GM20000 (cell line): ENCODE measurements around the gene AGAP9.
"Not testable (repeated sequence)": the region's sequence is repeated elsewhere in the genome, so short reads cannot be mapped to it uniquely, and the experiment has no call there.

Source experiments
- DNase-seq: peaks from one replicate; pipeline ENCODE4 v3.0.0; 2012; ENCODE audit warnings: low spot score
- TF ChIP-seq, protein P1 (sequence below): IDR thresholded peaks from 2 replicates; pipeline ENCODE4 v1.5.1; 2012; ENCODE audit warnings: mild to moderate bottlenecking, control low read depth; ENCODE audit errors: extremely low read depth, missing control alignments

The AGAP9 gene

DNA sequence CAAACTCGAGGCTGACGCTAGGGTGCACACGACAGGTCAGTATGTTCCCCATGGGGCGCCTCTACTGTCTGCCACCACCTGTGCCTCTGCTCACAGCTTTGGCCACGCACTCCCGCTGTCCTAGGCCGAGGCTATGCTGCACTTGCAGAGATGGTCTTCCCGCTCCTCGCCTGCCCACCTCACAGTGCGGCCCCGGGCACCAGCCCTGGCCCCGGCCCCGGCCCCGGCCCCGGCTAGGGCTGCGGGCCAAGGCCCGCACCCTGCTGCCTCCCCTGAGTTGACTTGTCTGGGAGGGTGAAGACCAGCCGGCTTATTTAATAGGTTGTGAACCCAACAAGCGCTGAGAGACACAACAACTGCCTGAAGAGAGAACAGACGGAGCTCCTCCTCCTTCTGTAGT is at the start of gene AGAP9:
Gene AGAP9 (minus strand): TSS at position 164 of the 400 bp plus-strand sequence. CDS start 112 bp downstream, at position 52.
- not testable (repeated sequence) for DNase-seq

DNA sequence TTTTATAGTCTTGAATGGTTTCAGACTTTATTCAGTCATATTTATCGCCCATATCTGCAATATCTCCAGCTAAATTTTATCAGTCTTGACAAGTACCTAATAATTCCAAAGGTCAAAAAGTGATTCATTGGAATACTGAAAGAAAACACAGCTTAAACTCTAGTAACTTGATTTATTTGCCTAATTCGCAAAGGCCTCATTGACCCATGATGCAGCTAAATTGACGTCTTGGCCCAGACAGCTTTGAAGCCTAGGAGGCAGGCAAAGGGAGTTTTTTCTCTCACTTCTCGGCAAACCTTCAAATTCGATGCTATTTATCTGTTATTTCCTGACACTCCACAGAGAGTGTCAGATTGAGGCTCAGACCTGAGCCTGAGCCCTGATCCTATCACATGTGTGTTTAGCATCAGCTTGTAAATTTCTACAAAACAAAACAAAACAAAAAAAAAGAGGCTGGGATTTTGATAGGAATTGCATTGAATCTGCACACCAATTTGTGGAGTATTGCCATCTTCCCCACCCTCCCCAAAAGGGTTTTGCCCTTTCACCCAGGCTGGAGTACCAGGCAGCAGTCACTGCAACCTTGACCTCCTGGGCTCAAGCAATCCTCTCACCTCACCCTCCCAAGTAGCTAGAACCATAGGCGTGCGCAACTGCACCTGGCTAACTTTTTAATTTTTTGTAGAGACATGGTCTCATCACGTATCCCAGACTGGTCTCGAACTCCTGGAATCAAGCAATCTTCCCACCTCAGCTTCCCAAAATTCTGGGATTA is 47.9 kb upstream of the AGAP9 start:
- not testable (repeated sequence) for DNase-seq

DNA sequence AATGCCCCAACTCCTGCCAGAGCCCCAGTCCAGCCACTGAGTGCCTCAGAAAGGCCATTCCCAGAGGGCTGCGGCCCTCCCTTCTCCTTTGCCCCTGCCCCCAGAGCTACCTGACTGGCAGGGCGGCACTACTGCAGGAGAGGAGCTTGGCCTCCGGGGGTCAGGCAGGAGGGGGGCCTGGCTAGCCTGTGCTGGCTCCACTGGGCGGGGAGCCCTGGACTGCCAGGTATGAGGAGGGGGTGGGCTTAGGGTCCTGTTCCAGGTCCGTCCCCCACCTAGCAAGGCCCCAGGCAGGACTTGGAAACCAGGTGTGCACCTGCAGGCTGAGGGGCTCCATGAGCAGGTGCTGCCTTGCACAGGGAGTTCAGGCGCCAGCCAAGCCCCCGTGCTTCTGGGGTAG is 43.3 kb upstream of the AGAP9 start:
- not testable (repeated sequence) for DNase-seq

DNA sequence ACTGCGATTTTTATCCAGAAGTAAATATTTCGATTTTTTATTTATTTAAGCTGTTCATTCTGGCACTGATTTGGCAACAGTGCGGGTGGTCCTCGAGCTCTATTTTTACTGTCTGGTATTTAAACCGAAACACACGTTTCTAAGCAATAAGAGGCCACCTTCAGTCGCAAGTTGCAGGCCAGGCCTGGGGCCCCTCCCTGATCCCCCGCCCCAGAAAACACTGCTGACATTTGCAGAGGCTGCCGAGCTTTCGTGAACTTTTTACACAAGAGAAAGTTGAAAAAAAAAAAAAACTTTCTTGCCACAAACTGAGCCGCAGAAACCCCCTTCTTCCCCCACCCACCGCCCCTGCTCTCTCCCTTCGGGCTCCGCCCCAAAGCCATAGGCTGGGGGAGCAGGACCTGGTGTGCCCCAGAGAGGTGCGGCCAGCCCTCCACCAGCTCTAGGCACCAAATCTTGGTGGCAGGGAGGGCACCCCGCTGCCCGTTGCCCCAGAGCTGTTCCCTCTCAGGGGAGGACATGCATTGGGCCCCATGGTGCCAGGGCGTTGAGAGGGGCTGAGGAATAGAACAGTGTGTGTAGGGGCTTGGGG is 42.8 kb upstream of the AGAP9 start:
- DNase-seq = not testable (repeated sequence)

DNA sequence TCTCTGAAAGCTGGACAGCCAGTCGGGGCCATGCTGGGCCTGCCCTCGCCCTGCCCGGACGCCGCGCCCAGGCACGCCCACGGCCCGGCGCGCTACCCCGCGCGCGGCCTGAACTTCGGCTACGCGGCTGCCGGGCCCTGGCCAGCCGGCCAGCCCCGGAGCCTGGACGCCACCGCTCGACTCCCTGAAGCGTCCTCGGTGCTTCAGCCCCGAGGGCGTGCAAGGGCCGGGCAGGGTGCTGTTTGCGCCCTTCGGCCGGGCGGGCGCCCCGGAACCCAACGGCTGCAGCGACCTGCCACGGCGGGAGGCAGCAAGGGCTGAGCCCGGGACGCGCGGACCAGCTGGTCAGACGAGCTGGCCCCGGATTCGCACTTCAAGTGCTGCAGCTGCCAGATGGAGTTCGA is 42.1 kb upstream of the AGAP9 start:
- not testable (repeated sequence) for DNase-seq

DNA sequence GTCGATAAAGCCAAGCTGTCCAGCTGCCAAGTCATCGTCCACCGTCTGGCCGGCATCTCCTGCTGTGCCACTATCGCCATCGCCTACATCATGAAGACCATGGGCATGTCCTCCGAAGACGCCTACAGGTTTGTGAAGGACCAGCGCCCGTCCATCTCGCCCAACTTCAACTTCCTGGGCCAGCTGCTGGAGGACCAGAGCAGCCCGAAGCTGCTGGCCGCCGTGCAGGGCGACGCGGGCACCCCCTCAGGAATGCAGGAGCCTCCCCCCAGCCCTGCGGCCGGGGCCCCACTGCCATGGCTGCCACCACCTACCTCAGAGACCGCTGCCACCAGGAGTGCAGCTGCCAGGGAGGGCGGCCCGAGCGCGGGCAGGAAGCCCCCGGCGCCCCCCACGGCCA is 41.5 kb upstream of the AGAP9 start:
- not testable (repeated sequence) for DNase-seq

DNA sequence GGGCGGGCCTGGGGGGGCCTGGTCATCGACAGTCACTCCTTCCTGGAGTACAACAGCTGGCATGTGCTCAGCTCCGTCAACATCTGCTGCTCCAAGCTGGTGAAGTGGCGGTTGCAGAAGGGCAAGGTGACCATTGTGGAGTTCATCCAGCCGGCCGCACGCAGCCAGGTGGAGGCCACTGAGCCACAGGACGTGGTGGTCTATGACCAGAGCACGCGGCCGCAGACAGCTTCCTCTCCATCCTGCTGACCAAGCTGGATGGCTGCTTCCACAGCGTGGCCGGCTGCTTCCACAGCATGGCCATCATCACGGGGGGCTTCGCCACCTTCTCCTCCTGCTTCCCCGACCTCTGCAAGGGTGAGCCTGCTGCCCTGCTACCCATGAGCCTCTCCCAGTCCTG is 40.9 kb upstream of the AGAP9 start:
- not testable (repeated sequence) for DNase-seq

DNA sequence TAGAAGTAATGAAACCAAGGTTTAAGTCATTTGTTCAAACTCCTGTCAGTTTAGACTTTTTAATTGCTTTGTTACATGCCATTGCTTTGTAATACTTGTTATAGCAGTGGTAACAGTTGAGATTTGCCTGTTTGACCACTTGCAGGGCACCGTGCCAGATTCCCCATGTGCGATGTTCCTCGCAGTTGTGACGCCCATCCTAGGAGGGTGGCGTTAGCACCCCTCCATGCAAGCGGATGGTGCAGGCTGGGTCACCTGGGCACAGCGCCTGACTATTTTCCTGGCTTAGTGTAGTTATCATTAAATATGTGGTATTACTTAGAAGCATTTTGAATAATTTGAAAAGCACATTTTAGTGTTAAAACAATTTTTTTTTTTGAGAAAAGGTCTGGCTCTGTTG is 37.0 kb upstream of the AGAP9 start:
- DNase-seq = not testable (repeated sequence)

DNA sequence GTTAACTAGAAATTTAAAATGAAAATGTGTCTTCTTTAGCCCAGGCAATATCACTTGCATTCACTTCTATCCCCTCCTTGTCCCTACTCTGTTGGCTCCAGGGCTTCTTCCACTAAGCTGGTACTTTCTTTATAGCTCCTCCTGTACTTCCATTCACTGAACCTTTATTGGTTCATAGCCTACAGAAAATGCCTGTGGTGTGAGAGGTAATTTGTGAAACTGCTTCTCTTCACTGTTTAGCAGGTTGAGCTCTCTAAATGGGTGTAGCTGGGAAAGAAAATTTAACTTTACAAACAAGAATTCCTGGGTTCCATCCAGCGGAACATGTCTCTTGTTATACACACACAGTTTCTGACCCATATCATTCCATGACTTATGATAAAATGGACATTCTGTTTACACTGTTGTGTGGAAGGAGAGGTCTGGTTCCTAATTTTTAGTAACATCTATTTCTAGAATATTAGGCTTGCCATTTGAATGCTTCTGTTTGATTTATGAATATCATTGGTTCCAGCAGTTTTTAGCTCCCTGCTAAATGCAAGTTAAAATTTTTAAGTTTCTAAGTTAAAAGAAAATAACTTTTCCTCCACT is 36.4 kb upstream of the AGAP9 start:
- DNase-seq = not testable (repeated sequence)

DNA sequence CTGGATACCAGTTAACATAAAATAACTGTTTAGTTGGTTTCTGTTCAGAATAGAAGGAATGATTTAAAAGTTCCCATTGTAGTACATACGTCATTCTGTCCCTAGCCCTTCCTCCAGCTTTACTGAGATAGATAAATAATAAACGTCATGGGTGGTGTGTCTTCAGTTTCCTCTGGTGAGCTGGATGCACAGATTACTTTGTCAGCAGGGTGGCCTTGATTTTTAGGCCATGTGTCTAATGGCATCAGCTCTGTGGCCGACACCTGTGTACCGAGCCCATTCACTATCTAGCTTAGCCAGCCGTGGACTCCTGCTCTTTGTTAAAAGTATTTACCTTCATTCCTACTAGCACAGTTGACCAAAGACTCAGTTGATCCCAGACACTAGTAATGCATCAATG is 34.7 kb upstream of the AGAP9 start:
- not testable (repeated sequence) for DNase-seq

DNA sequence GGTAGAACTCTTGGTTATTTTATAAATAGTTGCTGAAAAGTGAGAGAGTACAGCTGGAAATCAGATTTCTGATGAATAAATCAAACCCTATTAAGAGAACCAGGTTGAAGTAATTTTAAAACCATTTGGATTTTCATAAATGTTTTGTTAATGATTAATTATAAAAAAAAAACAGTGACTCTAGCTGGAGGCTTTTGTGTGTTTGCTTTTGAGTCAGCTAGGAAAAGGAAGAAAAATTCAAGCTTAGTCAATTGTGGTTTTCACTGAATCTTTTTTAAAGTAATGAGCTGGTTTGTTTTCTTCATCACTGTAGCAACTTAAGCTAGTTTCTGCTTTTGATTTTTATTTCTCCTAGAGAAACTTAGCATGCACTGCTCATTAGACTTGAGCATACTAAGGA is 34.2 kb upstream of the AGAP9 start:
- not testable (repeated sequence) for DNase-seq

DNA sequence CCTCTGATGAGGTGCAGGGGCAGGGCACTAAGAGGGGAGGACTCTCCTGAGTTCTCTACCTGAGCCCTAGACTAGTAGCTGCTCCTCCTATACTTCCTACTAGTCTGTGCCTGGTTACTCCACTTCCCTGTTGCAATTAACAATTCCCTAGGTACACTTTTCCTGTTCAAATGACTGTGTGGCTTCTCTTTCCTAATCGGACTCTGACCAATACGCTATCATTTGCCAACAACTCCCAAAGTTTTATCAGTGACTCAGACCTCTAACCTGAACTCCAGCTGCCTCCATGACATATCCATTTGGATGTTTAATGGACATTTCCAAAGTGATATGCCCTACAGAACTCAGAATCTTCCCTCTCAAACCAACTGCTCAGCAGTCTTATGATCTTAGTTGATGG is 31.9 kb upstream of the AGAP9 start:
- DNase-seq = not testable (repeated sequence)

DNA sequence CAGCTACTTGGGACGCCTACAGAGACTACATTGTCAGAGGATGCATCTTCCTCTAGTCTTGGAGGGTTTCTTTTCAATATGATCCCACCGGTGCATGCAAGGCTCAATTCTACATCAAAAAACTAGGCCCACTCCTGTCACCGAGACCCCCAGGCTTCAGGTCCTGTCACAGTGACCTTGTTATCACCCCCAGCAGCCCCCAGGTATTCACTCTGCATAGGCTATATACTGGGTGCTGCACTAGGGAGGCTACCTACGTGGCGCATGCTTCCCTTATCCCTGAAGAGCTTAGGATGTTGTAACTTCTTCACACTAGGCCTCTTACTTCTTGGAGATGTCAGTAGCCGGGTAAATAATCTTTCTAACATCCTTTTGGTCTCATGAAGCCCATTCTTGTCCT is 31.1 kb upstream of the AGAP9 start:
- DNase-seq = not testable (repeated sequence)

DNA sequence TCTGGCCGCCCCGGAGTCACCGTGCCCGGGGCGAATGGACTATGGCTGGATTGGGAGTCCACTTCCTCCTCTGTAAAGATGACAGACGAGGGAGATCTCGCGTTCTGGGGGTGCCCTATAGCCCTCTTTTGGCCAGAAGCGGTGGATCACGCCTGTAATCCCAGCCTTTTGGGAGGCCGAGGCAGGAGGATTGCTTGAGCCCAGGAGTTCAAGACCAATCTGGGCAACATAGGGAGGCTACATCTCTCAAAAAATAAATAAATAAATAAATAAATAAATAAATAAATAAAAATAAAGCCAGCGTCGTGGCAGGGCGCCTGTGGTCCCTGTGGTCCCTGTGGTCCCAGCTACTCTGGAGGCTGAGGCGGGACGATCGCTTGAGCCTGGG is 30.4 kb upstream of the AGAP9 start:
- DNase-seq = not testable (repeated sequence)

DNA sequence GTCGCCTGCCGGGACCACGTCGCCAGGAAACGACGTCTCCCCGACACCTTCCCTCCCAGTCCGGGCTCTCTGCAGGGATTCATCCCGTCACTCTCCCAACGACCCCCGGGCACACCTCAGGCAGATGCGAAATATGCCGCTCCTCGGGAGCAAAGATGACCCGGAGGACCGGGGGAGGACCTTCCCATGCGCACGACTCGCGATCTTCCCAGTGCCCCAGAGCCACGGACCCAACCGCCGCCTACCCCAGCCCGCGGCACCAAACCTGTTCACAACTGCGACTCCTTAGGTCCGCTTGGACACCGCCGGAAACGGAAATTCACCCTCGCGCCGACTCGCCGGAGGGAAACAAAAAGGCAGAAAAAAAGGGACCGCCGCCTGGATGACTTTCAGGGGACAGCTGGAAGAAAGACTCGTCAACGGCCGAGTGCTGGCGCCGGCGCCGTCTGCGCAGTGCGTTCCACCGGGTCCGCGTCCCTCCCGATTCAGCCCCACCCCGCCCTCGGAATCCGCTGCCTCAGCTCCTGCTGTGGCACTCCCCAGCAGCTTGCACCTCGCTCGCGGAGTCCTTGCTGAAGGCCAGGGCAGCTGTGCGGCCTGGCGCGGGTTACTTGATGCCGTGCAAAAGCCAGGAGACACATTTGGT is 29.9 kb upstream of the AGAP9 start:
- DNase-seq = peak; percentile 52

DNA sequence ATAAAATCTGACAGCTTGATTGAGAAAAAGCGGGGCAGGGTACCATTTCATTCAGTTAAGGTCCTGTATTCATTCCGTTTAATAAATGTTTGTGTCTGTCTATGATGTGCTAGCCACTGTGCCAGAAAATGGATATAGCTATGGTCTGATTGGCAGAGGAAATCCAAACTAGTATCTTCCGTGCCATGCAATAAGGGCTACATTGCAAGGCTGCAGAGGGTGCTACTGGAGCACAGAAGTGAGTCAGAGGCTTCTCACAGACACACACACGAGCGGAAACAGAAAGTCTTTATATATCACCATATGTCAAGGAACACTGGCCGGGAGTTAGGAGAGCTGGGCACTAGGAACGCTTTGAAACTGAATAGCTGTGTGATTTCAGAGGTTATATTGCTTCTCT is 29.3 kb upstream of the AGAP9 start:
- TF ChIP-seq, protein P1, sequence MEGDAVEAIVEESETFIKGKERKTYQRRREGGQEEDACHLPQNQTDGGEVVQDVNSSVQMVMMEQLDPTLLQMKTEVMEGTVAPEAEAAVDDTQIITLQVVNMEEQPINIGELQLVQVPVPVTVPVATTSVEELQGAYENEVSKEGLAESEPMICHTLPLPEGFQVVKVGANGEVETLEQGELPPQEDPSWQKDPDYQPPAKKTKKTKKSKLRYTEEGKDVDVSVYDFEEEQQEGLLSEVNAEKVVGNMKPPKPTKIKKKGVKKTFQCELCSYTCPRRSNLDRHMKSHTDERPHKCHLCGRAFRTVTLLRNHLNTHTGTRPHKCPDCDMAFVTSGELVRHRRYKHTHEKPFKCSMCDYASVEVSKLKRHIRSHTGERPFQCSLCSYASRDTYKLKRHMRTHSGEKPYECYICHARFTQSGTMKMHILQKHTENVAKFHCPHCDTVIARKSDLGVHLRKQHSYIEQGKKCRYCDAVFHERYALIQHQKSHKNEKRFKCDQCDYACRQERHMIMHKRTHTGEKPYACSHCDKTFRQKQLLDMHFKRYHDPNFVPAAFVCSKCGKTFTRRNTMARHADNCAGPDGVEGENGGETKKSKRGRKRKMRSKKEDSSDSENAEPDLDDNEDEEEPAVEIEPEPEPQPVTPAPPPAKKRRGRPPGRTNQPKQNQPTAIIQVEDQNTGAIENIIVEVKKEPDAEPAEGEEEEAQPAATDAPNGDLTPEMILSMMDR = peak; percentile 14
- DNase-seq = not testable (repeated sequence)

DNA sequence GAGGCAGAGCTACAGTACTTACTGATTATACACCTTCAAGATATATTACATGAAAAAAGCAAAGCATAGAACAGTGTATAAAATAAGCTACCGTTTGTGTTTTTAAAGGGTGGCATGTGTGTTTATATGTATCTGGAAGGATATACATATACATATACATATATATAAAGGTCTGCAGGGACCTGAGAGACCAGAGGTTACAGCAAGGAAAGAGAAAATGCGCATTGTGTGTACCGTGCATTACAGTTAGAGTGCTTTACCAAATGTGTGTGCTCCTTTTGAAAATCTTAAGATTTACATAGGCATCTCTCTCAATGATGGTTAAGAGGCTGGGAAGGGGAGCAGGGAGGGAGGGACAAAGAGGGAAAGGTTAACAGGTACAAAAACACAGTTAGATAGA is 23.8 kb upstream of the AGAP9 start:
- DNase-seq = not testable (repeated sequence)

DNA sequence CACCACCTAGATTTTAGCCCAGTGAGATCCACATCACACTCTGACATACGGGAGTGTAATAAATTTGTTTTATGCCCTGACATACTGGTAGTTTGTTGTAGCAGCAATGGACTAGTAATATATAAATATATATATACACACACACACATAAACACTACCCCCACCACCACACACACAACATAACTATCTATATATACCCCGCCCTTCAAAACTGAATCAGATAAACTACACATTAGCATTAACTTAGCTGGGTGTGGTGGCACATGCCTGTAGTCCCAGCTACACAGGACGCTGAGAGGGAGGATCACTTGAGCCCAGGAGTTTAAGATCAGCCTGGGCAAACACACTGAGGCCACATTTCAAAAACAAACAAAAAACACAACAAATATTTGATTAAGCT is 13.0 kb upstream of the AGAP9 start:
- DNase-seq = not testable (repeated sequence)

DNA sequence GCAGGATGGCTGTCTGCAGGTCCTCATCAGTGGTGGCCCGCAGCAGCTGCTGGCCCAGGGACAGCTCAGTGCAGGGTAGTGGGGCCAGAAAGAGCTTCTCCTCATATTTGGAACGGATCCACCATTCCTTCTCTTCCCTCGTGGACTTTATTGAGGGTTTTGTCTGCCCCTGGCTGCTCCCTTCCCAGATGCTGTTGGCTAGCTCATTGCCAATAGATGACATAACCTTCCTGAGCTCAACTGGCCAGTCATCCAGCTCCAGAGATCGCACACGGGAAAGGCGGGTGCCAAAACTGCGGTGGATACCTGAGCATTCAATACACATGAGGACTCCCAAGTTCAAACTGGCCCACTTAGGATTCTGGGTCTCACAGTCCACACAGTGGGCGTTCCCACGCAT is 21.1 kb downstream of the AGAP9 start:
- not testable (repeated sequence) for DNase-seq

DNA sequence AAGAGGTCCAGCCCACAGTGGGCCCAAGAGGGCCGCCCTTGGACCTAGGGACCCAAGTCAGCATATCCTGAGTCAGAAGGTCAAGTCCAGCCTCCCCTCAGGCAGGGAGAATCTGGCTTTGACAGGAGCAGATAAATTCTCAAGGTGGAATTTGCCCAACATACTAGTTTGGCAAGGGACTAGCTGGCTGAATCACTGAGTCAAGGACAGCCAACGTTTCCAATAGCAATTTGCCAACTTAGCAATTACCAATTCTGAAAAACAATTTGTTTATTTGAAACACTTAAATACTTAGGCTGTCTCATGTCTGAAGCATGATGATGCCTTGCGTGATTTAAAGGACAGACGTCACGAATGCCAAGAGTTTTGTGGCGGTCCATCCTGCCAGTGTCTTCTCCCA is 29.2 kb downstream of the AGAP9 start:
- not testable (repeated sequence) for DNase-seq

DNA sequence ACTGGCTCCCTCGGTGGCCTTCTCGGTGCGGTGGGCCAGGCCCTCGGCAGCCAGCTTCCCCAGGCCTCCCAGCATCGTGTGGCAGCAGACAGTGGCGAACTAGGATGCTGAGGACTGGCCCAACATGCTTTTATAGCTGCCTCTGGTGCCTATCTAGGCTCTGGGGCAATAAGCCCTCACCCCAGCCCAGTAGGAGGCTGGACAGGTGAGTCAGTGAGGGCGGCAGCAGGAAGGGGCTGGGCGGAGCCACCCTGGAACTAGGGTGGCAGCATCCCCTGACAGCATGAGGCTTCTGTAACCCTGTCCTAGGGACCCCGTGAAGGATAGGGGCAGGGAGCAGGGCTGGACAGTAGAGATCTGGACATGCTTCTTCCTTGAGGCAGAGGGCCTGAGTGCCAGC is 31.8 kb downstream of the AGAP9 start, which contains the start of gene FAM25G:
Gene FAM25G (minus strand): TSS at position 101 of the 400 bp plus-strand sequence. CDS start 26 bp downstream, at position 75.
- DNase-seq = not testable (repeated sequence)
